ENCODE results near the gene TESPA1.
"Not testable (repeated sequence)": the region's sequence is repeated elsewhere in the genome, so short reads cannot be mapped to it uniquely, and the experiment has no call there.

TESPA1 gene, protein sequence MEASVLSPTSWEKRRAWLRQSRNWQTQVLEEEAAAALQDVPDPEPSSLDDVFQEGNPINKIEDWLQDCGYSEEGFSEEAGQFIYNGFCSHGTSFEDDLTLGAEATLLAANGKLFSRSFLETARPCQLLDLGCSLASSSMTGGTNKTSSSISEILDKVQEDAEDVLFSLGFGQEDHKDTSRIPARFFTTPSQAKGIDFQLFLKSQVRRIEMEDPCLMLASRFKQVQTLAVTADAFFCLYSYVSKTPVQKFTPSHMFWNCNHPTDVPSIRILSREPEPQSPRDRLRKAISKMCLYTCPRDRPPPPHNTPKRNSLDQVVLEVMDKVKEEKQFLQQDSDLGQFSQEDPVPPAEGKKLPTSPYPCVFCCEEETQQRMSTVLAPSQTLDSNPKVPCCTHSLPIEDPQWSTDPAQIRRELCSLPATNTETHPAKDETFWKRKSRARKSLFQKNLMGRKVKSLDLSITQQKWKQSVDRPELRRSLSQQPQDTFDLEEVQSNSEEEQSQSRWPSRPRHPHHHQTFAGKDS

GRCh38 chr12:54984658-54985376, at the start of gene TESPA1:
TSS of gene TESPA1 (minus strand) at chr12:54984762. CDS start at chr12:54974562, 10,200 bp downstream.
- DNase-seq = peak; percentile 94

- DNase-seq = no peak
These were observed 49.7 kb upstream of the TESPA1 start for GRCh38 chr12:55034218-55034617.

- no peak for DNase-seq
These were observed 40.9 kb upstream of the TESPA1 start for GRCh38 chr12:55025508-55025907.

GRCh38 chr12:55024575-55024974, 40.0 kb upstream of the TESPA1 start:
- no peak for DNase-seq

DNA sequence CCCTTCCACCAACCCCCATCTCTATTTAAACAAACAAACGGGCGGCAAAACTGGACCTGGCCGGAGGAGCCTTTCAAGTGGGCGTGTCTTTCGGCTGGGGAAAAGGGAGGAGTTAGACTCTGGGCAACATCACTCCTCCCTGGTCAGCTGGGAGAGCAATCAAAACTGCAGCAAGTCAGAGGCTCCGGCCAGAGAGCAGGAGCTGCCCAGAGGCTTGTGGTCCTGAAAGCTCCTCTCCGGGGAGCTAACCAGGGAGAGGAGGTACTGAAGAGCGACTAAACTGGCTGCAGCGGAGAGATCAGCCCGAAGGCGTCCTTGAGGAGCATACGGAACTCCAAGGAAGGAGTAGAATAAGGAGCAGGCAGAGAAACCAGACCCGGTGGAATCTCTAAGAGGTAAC, 35.2 kb upstream of the TESPA1 start, which contains the start of gene NEUROD4:
TSS of gene NEUROD4 (plus strand) at position 191 of the 400 bp plus-strand sequence. CDS start 6,466 bp downstream, outside the sequence.
- no peak for DNase-seq

GRCh38 chr12:55017416-55017925, 32.9 kb upstream of the TESPA1 start:
- DNase-seq = no peak

- DNase-seq = no peak
These were observed 24.5 kb upstream of the TESPA1 start for GRCh38 chr12:55008944-55009585.

DNA sequence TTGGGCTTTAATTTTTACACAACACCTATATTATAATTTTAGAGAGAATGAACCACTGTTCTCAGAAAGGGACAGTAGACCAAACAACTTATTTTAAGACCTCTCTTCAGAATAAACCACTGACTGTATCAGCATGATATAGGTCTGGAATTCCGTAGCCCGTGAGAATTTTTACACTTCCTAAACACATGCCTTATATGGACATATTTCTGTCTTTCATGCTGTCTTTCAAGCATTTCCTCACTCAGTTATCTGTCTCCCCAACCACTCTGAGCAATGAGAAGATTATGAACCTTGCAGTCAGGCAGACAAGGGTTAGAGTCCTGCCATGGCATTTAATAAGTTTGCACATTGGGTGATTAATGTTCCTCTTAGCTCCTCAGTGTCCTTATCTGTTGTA, 17.8 kb upstream of the TESPA1 start:
- no peak for DNase-seq

DNA sequence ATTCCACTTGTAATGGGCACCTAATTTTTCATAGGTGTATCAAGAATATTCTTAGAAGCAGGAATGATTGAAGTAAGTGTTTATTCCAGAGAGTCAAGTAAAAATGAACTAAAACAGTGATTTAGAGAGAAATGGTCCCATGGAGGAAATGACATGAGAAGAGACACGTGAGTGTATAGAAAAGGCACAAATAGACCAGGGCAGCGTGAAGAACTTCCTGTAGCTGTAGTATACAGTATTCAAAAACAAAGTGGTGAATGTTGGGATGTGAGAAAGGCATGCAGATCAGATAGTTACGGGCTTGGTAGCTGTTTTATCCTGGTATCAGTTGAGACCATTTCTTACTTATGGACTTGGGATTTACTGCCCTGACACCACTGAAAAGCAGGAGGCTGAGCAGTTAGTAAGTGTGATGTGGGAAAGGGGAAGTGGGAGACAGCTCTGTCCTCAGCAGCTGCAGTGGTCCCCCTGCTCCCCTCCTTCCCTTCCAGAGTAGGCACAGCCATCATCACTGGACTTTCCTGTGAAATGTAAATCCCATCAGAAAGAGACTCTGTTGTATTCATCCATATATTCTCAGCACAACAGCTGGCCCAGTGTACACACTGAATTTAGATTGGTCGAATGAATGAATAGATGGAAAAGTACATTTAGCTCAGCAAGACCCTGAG, 16.8 kb upstream of the TESPA1 start:
- no peak for DNase-seq

GRCh38 chr12:54998958-54999510, 14.5 kb upstream of the TESPA1 start:
- no peak for DNase-seq

DNA sequence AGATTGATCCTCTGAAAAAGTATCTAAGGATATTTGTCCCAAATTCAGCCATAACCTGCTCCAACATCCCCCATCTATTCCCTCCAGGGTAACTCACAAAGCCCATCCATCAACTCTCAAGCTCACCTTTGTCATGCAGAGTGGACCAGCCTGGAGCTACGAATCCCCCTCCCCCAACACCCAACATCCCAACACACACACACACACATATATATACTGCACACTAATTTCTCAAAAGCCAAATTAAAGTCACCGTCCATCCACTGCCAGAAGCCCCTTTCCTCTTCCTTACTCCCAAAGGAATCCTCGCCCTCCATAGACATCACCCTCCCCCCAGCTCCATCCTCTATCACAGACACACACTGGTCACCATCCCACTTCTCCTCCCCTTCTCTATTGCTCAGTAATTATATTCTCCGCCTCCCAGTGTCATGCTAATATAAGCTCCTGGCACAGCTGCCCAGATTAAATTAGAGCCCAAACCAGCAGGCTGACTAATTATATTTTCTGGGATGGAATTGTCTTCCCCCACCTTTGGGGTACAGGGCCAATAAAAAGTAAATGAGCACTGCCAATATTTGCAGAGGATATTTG, 13.5 kb upstream of the TESPA1 start:
- no peak for DNase-seq

- DNase-seq = no peak
These were observed 11.6 kb upstream of the TESPA1 start for GRCh38 chr12:54996205-54996604.

DNA sequence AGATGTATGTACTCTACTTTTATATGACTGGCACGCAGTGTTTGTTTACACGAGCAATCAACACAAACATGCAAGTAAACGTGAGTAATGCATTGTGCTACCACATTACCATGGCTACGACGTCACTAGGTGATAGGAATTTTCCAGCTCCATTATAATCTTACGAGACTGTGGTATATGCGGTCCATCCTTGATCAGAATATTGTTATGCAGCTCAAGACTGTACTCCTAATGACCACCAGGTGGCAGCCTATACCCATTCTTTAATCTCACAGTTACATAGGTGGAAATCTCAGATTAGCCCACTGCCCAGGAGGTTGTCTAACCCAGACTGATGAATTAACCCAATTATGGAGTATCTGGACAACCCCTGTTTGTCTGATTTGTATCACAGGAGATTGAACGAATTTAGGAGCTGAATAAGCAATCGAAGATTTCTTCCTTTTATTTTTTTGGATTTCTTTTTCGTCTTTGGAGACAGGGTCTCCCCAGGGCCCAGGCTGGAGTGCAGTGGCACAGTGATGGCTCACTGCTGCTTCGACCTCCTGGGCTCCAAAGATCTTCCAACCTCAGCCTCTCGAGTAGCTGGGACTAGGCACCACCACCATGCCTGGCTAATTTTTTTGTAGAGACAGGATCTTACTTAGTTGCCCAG, 8.7 kb upstream of the TESPA1 start:
- peak; percentile 81 for DNase-seq

DNA sequence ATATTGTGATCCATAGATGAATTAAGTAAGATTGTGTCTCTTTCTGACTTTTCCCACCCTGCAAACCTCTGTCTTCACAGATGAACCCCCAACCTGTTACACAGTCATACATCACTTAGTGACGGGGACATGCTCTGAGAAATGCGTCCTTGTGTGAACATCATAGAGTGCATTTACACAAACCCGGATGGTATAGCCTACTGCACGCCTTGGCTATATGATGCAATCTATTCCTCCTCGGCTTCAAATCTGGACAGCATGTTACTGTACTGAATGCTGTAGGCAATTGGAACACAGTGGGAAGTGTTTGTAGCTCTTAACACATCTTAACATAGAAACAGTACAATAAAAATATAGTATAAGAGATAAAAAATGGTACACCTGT, 7.4 kb upstream of the TESPA1 start:
- DNase-seq = no peak

DNA sequence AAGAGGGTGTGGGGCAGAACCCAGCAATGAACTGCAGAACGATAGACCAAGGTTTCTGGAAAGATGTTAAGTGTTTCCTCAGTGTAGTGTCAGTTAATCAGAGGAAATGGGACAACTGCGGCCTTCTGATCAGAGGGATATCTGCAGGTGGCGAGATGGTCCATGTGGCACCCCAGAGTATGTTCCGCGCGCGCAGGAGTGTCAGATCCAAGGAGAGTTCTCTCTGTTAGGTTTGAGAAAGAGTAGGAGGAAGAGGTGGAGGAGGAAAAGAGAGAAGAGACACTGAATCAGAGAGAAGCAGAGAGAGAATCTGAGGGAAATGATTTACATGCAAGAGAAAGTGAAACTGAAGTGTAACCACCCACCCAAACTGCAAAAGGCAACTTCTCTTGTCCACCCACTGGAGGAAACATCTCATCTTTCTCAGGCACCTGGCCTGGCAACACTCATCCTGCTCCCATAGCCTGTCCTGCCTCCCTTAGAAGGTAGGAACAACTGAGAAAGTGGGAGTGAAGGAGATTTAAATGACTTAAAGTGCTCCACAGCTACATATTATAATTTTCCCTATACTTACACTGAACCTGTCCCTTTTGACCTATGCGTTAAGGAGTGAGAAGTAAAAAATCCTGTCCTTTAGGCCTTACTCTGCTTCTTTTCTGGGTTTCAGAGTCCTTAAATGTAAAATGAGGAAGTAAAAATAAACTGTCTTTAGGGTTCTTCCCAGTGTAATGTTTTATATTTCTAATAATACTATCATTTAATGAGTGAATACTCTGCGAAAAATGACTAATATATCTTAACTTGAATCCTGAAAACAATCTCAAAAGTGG, 6.8 kb upstream of the TESPA1 start:
- DNase-seq = peak; percentile 52

- no peak for DNase-seq
These were observed 5.3 kb upstream of the TESPA1 start for GRCh38 chr12:54989829-54990228.

GRCh38 chr12:54988402-54989054, 4.0 kb upstream of the TESPA1 start:
- DNase-seq = no peak

GRCh38 chr12:54987611-54988231, 3.2 kb upstream of the TESPA1 start:
- DNase-seq = no peak

DNA sequence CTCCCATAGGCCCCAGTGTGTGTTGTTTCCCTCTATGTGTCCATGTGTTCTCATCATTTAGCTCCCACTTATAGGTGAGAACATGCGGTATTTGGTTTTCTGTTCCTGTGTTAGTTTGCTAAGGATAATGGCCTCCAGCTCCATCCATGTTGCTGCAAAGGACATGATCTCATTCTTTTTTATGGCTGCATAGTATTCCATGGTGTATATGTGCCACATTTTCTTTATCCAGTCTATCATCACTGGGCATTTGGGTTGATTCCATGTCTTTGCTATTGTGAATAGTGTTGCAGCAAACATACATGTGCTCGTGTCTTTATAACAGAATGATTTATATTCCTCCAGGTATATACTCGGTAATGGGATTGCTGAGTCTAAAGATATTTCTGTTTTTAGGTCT, 2.2 kb upstream of the TESPA1 start:
- DNase-seq = not testable (repeated sequence)
